Transverse colon (tissue), 4 donors: ENCODE measurements around the gene AHNAK.

Experiments used
- CTCF ChIP-seq, 5 experiments: fragments of 200-600 bp in 3 of 5; fragments of 450-650 bp in 2 of 5; sonication (generic) in 3 of 5; IDR thresholded peaks; 1 replicate in 2 of 5; 2 replicates in 3 of 5; pipeline ENCODE4 v1.5.1; 2016 to 2017; ENCODE audit warnings: antibody characterized with exemption in 5 of 5, inconsistent platforms in 3 of 5, mild to moderate bottlenecking in 2 of 5, moderate library complexity in 1 of 5
- POLR2A ChIP-seq: fragments of 450-650 bp; IDR thresholded peaks from one replicate; pipeline ENCODE4 v1.6.1; 2016; ENCODE audit warnings: antibody characterized with exemption, mild to moderate bottlenecking, moderate library complexity
- POLR2AphosphoS5 ChIP-seq, 3 donors: sonication (generic); formaldehyde crosslinking; IDR thresholded peaks; one replicate each; pipeline ENCODE4 v1.6.1; 2016; ENCODE audit warnings: antibody characterized with exemption in 3 of 3

- TF ChIP-seq CTCF (IDR thresholded peaks at IDR 0.05) (no peak), POLR2A (no peak), POLR2AphosphoS5 (IDR thresholded peaks at IDR 0.05) (no peak)
These were observed 145.2 kb downstream of the AHNAK start for GRCh38 chr11:62401356-62401755.
